Femur (tissue), 1 donor: ENCODE data around the gene C11orf86.
A peak's percentile ranks its signal among the peaks of the same experiment; 100 is the strongest.
"Not testable (repeated sequence)": the region's sequence is repeated elsewhere in the genome, so short reads cannot be mapped to it uniquely, and the experiment has no call there.

Source experiments
- DNase-seq: peaks from one replicate; pipeline ENCODE4 v3.0.0-alpha.2; 2017

Gene C11orf86

GRCh38 chr11:66974724-66975404 lies at the start of gene C11orf86:
TSS of gene C11orf86 (plus strand) at chr11:66975304. CDS start at chr11:66975363, 59 bp downstream.
- no peak for DNase-seq

- no peak for DNase-seq
Observed at GRCh38 chr11:66929753-66930152, 45.4 kb upstream of the C11orf86 start.

- DNase-seq, result no peak
Observed at GRCh38 chr11:66932543-66932942, 42.6 kb upstream of the C11orf86 start.

GRCh38 chr11:66933531-66933930 lies 41.6 kb upstream of the C11orf86 start:
- no peak for DNase-seq

- no peak for DNase-seq
Observed at GRCh38 chr11:66934950-66935779, 39.9 kb upstream of the C11orf86 start.

- no peak for DNase-seq
Observed at GRCh38 chr11:66936311-66936711, 38.8 kb upstream of the C11orf86 start.

GRCh38 chr11:66937193-66937733 lies 37.8 kb upstream of the C11orf86 start:
- no peak for DNase-seq

- no peak for DNase-seq
Observed at GRCh38 chr11:66938582-66939135, 36.4 kb upstream of the C11orf86 start.

GRCh38 chr11:66950112-66950535 lies 25.0 kb upstream of the C11orf86 start:
- no peak for DNase-seq

GRCh38 chr11:66951135-66951534 lies 24.0 kb upstream of the C11orf86 start:
- no peak for DNase-seq

GRCh38 chr11:66951927-66952337 lies 23.2 kb upstream of the C11orf86 start:
- DNase-seq, result no peak

GRCh38 chr11:66953081-66953833 lies 21.8 kb upstream of the C11orf86 start:
- DNase-seq, result no peak

- DNase-seq, result no peak
Observed at GRCh38 chr11:66956689-66957290, 18.3 kb upstream of the C11orf86 start.

- DNase-seq, result no peak
Observed at GRCh38 chr11:66957971-66958231, 17.2 kb upstream of the C11orf86 start.

- DNase-seq, result peak; percentile 100
Observed at GRCh38 chr11:66958232-66958955, 16.7 kb upstream of the C11orf86 start, which contains the start of gene PC. TSS of gene PC (minus strand) at chr11:66958383. CDS start at chr11:66872159, 86,224 bp downstream.

- DNase-seq, result no peak
Observed at GRCh38 chr11:66958956-66959274, 16.2 kb upstream of the C11orf86 start.

GRCh38 chr11:66961691-66962213 lies 13.4 kb upstream of the C11orf86 start:
- not testable (repeated sequence) for DNase-seq

- no peak for DNase-seq
Observed at GRCh38 chr11:66962247-66962646, 12.9 kb upstream of the C11orf86 start.

GRCh38 chr11:66962801-66963200 lies 12.3 kb upstream of the C11orf86 start:
- no peak for DNase-seq

GRCh38 chr11:66964495-66964894 lies 10.6 kb upstream of the C11orf86 start:
- no peak for DNase-seq

GRCh38 chr11:66966351-66966750 lies 8.8 kb upstream of the C11orf86 start:
- no peak for DNase-seq
